Measurements from ENCODE around the gene CDH15. TPM values are rescaled to one million over a fixed set of nuclear protein-coding genes. Genes with fewer than 3 reads are reported as not detected.

The CDH15 gene
- total and polyA plus RNA-seq, 7 experiments from 2014 or later, result not detected

DNA sequence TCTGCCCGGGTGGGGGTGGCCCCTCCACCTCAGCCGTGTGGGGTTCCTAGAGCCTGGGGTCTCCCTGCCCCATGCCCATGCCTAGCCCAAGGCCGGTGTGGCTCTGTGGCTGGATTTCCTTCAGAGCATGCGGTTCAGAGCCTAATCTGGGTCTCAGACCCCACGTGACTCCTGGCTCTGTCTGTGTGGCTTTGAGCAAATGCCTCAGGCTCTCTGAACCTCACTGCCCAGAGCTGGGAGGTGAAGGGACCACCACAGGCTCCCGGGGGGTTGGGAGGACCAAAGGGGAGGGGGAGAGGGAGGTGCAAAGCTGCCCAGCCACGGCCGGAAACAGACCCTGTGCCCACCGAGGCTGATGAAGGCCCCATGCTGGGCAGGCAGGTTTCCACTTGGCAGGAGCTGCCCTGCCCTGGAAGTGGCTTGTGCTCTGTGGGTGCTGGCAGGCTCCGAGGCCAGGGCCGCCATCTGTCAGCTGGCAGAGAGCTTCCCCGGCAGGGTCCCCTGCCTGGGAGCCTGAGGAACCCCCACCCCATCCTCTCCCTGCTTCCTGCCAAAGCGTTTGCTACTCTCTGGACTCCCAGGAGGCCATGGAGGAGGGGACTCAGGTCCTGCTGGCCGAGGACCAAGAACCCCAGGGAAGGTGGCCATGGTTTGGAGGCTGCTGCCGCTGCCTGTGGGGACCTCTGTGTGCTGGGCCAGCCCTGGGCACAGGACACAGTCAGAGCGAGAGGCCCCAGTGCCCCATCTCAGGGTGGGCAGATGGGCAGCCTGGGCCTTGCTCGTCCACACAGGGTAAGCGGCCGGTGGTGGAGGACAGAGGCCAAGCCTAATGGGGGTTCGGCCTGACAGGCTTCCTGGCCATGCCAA, 4.0 kb downstream of the CDH15 start:
- H3K4me3 ChIP-seq (ENCODE audit: low read length), result no peak overlapping the region
- Mint-ChIP-seq H3K4me3 (no peak overlapping the region), H3K27ac (no peak overlapping the region), H3K36me3 (no peaks in the 10 kb centered on the region), H3K4me1 (peaks cover 5% of the 10 kb centered on the region in 7 donors), H3K9me3 (no peaks in the 10 kb centered on the region), H3K27me3 (peaks cover 0 to 5% (median 0%) of the 10 kb centered on the region in 5 donors)
- no peak overlapping the region for H3K27ac ChIP-seq (ENCODE audit: low read depth, low read length)
- ATAC-seq (no peak), DNase-seq (no peak)
- no peaks in the 10 kb centered on the region for H3K36me3 ChIP-seq (ENCODE audit: control insufficient read depth in 2 of 3, insufficient read depth in 3 of 3, low read length in 3 of 3)
- peaks cover 6% of the 10 kb centered on the region in 2 donors for H3K4me1 ChIP-seq (ENCODE audit: control insufficient read depth in 2 of 2, insufficient read depth in 2 of 2, low read length in 2 of 2)
- intact Hi-C loops (cut with micrococcal nuclease), result loop anchor here in 1 of 2 donors (10.0 kb wide), 1 partner anchor 721 kb away; the partner anchor contains the start of gene ZFPM1
- ChIA-PET CTCF (no interaction called here), POLR2A (no interaction called here)
- no peaks in the 10 kb centered on the region for H3K9me3 ChIP-seq (ENCODE audit: control insufficient read depth in 2 of 3, low read length in 3 of 3)
- no peaks in the 10 kb centered on the region for H3K27me3 ChIP-seq (ENCODE audit: control insufficient read depth in 2 of 2, insufficient read depth in 2 of 2, low read length in 2 of 2)

DNA sequence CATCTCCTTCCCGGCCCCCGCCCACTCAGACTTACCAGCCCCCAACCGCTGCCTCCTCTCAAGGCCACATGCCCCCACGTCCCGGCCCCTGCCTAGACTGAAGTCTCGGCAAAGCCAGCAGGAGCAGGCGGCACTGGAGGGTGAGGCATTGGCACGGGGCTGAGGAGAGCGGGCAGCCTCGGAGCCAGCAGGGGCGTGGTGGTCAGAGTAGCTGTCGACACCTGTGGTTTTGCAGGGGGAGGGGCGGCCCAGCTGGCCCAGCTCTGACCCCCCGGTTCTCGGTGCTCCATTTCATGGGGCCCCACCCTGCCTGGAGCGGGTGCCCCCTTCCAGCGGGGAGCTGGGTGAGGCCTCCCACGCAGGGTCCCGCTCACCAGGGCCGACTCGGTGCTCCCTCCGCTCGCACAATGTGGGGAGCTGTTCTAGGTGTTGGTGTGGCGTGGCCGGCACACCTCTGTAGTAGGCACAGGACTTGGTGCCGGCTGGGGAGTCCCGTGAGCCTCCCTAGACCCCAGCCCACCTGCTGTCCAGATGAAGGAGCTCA, 4.7 kb downstream of the CDH15 start:
- peaks cover 0 to 2% (median 0%) of the 10 kb centered on the region in 7 donors for H3K4me1 Mint-ChIP-seq
- CTCF ChIA-PET, result no interaction called here
- Histone ChIP-seq H3K4me3 (ENCODE audit: low read length) (no peak overlapping the region), H3K27ac (ENCODE audit: low read depth, low read length) (no peak overlapping the region), H3K9me3 (ENCODE audit: control insufficient read depth in 2 of 3, low read length in 3 of 3) (no peaks in the 10 kb centered on the region), H3K36me3 (ENCODE audit: control insufficient read depth in 2 of 3, insufficient read depth in 3 of 3, low read length in 3 of 3) (no peaks in the 10 kb centered on the region), H3K4me1 (ENCODE audit: control insufficient read depth in 2 of 2, insufficient read depth in 2 of 2, low read length in 2 of 2) (peaks cover 0 to under 1% of the 10 kb centered on the region in 2 donors), H3K27me3 (ENCODE audit: control insufficient read depth in 2 of 2, insufficient read depth in 2 of 2, low read length in 2 of 2) (no peaks in the 10 kb centered on the region)
- H3K4me3 Mint-ChIP-seq, result no peak overlapping the region
- POLR2A ChIA-PET, result no interaction called here
- no peaks in the 10 kb centered on the region for H3K27me3 Mint-ChIP-seq
- no peaks in the 10 kb centered on the region for H3K36me3 Mint-ChIP-seq
- intact Hi-C loops (cut with micrococcal nuclease), result loop anchor here in 1 of 2 donors (10.0 kb wide), 1 partner anchor 721 kb away; the partner anchor contains the start of gene ZFPM1
- H3K9me3 Mint-ChIP-seq, result no peaks in the 10 kb centered on the region
- DNase-seq, result no peak
- no peak for ATAC-seq
- no peak overlapping the region for H3K27ac Mint-ChIP-seq

DNA sequence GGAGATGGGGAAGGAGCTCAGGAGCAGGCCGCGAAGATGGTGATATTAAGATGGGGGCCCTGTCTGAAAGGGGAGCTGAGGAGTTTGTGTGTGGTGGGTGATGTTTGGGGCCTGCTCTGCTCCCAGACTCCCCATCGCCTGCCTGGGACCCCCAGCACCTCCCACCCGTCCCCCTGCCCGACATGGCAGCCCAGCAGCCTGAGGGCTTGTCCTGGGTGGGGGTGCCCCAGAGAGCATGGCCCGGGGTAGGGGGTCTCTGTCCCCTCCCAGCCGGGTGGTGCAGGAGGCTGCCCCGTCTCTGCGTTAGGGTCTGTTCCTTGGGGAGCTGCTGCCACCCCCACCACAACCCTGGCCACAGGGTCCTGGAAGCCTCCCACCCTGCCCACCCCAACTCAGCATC, 5.2 kb downstream of the CDH15 start:
- Mint-ChIP-seq H3K27me3 (no peaks in the 10 kb centered on the region), H3K4me3 (no peak overlapping the region), H3K36me3 (no peaks in the 10 kb centered on the region), H3K27ac (no peak overlapping the region), H3K9me3 (no peaks in the 10 kb centered on the region), H3K4me1 (peaks cover 0 to 7% (median under 1%) of the 10 kb centered on the region in 7 donors)
- Histone ChIP-seq H3K4me3 (ENCODE audit: low read length) (no peak overlapping the region), H3K27me3 (ENCODE audit: control insufficient read depth in 2 of 2, insufficient read depth in 2 of 2, low read length in 2 of 2) (no peaks in the 10 kb centered on the region), H3K36me3 (ENCODE audit: control insufficient read depth in 2 of 3, insufficient read depth in 3 of 3, low read length in 3 of 3) (no peaks in the 10 kb centered on the region), H3K9me3 (ENCODE audit: control insufficient read depth in 2 of 3, low read length in 3 of 3) (no peaks in the 10 kb centered on the region), H3K27ac (ENCODE audit: low read depth, low read length) (no peak overlapping the region), H3K4me1 (ENCODE audit: control insufficient read depth in 2 of 2, insufficient read depth in 2 of 2, low read length in 2 of 2) (peaks cover 0 to 5% of the 10 kb centered on the region in 2 donors)
- DNase-seq, result no peak
- ATAC-seq, result no peak
- CTCF ChIA-PET, result no interaction called here
- intact Hi-C loops (cut with micrococcal nuclease), result loop anchor here in 1 of 2 donors (10.0 kb wide), 1 partner anchor 722 kb away; the partner anchor contains the start of gene ZFPM1
- POLR2A ChIA-PET, result interaction anchor here (1.1 kb wide), 1 partner anchor 9 kb away, joined by 3 read pairs; no protein-coding TSS in a partner anchor

DNA sequence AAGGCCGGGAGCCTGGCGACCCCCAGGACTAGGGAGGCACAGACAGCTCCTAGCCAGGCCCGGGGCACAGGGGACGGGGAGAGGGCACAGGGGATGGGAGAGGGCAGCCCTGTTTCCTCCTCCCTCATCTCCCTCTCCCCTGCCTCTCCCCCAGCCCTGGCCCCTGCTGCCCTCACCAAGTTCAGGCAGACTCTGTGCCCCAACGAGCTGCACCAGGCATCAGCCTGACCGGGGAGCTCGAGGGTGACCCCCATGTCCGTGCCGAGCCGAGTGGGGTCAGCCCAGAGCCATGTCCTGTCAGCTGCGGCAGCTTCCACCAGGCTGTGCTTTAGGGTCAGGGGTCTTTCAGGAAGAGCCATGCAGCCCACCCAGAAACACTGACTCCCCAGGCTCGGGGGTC, 6.0 kb downstream of the CDH15 start:
- POLR2A ChIA-PET, result interaction anchor here (0.8 to 1.1 kb wide), 2 partner anchors 10 to 27 kb away, joined by 3 to 4 read pairs; no protein-coding TSS in a partner anchor

DNA sequence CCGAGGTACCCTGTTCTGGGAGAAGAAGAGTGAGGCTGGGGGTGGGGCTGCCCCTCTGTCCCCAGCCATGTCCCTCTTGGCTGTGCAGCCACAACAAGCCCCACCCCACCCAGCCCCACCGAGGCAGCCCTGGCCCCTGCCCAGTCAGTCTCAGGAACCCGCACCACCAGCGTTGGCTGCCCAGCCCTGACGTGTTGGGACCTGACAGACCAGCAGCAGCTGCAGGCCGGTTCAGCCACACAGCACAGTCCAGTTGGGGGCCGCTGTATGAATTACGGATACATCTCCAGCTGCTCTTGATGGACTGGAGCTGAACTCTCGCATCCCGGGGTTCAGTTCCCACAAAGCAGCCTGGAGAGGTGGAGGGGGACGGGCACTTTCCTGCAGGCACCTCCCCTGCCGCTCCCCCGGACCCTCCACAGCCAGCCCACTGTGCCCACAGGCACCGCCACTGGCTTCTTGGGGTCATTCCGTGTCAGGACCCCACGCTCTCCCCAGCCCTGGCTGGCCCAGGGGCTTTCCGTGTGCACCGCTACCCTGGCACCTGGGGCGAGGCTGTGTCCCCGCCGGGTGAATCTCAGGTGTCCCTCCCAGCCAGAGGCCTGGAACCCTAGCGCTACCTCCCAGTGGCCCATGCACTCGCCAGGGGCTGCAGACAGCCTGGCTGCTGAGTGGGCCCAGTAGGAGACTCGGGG, 7.1 kb downstream of the CDH15 start:
- Histone ChIP-seq H3K27ac (ENCODE audit: low read depth, low read length) (no peak overlapping the region), H3K4me3 (ENCODE audit: low read length) (no peak overlapping the region), H3K9me3 (ENCODE audit: control insufficient read depth in 2 of 3, low read length in 3 of 3) (no peaks in the 10 kb centered on the region), H3K27me3 (ENCODE audit: control insufficient read depth in 2 of 2, insufficient read depth in 2 of 2, low read length in 2 of 2) (no peaks in the 10 kb centered on the region), H3K36me3 (ENCODE audit: control insufficient read depth in 2 of 3, insufficient read depth in 3 of 3, low read length in 3 of 3) (no peaks in the 10 kb centered on the region), H3K4me1 (ENCODE audit: control insufficient read depth in 2 of 2, insufficient read depth in 2 of 2, low read length in 2 of 2) (peaks cover 0 to 6% of the 10 kb centered on the region in 2 donors)
- DNase-seq (no peak), ATAC-seq (no peak)
- Mint-ChIP-seq H3K4me1 (peaks cover 0 to 20% (median 6%) of the 10 kb centered on the region in 7 donors), H3K27me3 (no peaks in the 10 kb centered on the region), H3K36me3 (no peaks in the 10 kb centered on the region), H3K4me3 (no peak overlapping the region), H3K9me3 (no peaks in the 10 kb centered on the region), H3K27ac (no peak overlapping the region)
- ChIA-PET POLR2A (interaction anchor here (0.8 kb wide), 1 partner anchor 26 kb away, joined by 4 read pairs; no protein-coding TSS in a partner anchor), CTCF (no interaction called here)
- intact Hi-C loops (cut with micrococcal nuclease), result loop anchor here in 1 of 2 donors (10.0 kb wide), 1 partner anchor 724 kb away; the partner anchor contains the start of gene ZFPM1

More for the DNA sequence above, 6.0 kb downstream of the CDH15 start:
- no peak overlapping the region for H3K27ac Mint-ChIP-seq
- peaks cover 0 to 12% (median 3%) of the 10 kb centered on the region in 7 donors for H3K4me1 Mint-ChIP-seq
- H3K27ac ChIP-seq (ENCODE audit: low read depth, low read length), result no peak overlapping the region
- no peaks in the 10 kb centered on the region for H3K9me3 ChIP-seq (ENCODE audit: control insufficient read depth in 2 of 3, low read length in 3 of 3)
- ATAC-seq (no peak), DNase-seq (no peak)
- H3K36me3 Mint-ChIP-seq, result no peaks in the 10 kb centered on the region
- H3K4me3 Mint-ChIP-seq, result no peak overlapping the region
- H3K4me1 ChIP-seq (ENCODE audit: control insufficient read depth in 2 of 2, insufficient read depth in 2 of 2, low read length in 2 of 2), result peaks cover 0 to 6% of the 10 kb centered on the region in 2 donors
- H3K4me3 ChIP-seq (ENCODE audit: low read length), result no peak overlapping the region
- H3K27me3 Mint-ChIP-seq, result no peaks in the 10 kb centered on the region
- H3K27me3 ChIP-seq (ENCODE audit: control insufficient read depth in 2 of 2, insufficient read depth in 2 of 2, low read length in 2 of 2), result no peaks in the 10 kb centered on the region
- H3K9me3 Mint-ChIP-seq, result no peaks in the 10 kb centered on the region
- no peaks in the 10 kb centered on the region for H3K36me3 ChIP-seq (ENCODE audit: control insufficient read depth in 2 of 3, insufficient read depth in 3 of 3, low read length in 3 of 3)
- CTCF ChIA-PET, result no interaction called here
- intact Hi-C loops (cut with micrococcal nuclease), result loop anchor here in 1 of 2 donors (10.0 kb wide), 1 partner anchor 723 kb away; the partner anchor contains the start of gene ZFPM1

DNA sequence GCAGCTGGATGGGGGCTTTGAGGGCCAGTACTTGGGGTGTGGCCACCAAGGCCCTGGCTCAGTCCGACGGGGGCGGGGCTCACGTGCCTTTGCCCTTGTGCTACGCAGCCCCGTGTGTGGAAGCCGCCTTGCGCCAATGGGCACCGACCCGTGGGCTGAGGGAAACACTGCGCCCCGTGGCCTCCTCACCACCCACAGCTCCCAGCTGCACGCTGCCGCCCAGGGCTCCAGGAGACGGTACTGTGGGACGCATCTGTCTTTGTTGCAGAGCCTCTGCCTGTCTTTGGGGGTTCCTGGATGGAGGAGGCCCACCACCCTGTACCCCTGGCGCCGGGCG, 7.6 kb downstream of the CDH15 start:
- no peaks in the 10 kb centered on the region for H3K27me3 Mint-ChIP-seq
- Histone ChIP-seq H3K27me3 (ENCODE audit: control insufficient read depth in 2 of 2, insufficient read depth in 2 of 2, low read length in 2 of 2) (no peaks in the 10 kb centered on the region), H3K36me3 (ENCODE audit: control insufficient read depth in 2 of 3, insufficient read depth in 3 of 3, low read length in 3 of 3) (no peaks in the 10 kb centered on the region), H3K27ac (ENCODE audit: low read depth, low read length) (no peak overlapping the region), H3K4me1 (ENCODE audit: control insufficient read depth in 2 of 2, insufficient read depth in 2 of 2, low read length in 2 of 2) (peaks cover 0 to 6% of the 10 kb centered on the region in 2 donors), H3K4me3 (ENCODE audit: low read length) (no peak overlapping the region), H3K9me3 (ENCODE audit: control insufficient read depth in 2 of 3, low read length in 3 of 3) (no peaks in the 10 kb centered on the region)
- H3K4me3 Mint-ChIP-seq, result no peak overlapping the region
- POLR2A ChIA-PET, result no interaction called here
- H3K36me3 Mint-ChIP-seq, result no peaks in the 10 kb centered on the region
- intact Hi-C loops (cut with micrococcal nuclease), result loop anchor here in 1 of 2 donors (10.0 kb wide), 1 partner anchor 724 kb away; the partner anchor contains the start of gene ZFPM1
- H3K9me3 Mint-ChIP-seq, result no peaks in the 10 kb centered on the region
- no peak overlapping the region for H3K27ac Mint-ChIP-seq
- no peak for DNase-seq
- CTCF ChIA-PET, result no interaction called here
- ATAC-seq, result no peak
- H3K4me1 Mint-ChIP-seq, result peaks cover 0 to 20% (median 6%) of the 10 kb centered on the region in 7 donors
